GM12864 (cell line): ENCODE data around the gene FXN.

Source experiments
- DNase-seq: peaks from one replicate; pipeline ENCODE4 v3.0.0-alpha.2; 2011; ENCODE audit warnings: low read depth
- H3K4me3 ChIP-seq: 2 replicates; pipeline ENCODE4 v1.5.1; 2011; ENCODE audit warnings: mild to moderate bottlenecking, low read depth, low read length, control low read depth
- TF ChIP-seq, protein P1 (sequence below): IDR thresholded peaks from 2 replicates; pipeline ENCODE4 v1.5.1; 2011; ENCODE audit warnings: low read depth, mild to moderate bottlenecking, moderate library complexity, low read length, control low read depth, inconsistent platforms; ENCODE audit errors: missing control alignments

The FXN gene

DNA sequence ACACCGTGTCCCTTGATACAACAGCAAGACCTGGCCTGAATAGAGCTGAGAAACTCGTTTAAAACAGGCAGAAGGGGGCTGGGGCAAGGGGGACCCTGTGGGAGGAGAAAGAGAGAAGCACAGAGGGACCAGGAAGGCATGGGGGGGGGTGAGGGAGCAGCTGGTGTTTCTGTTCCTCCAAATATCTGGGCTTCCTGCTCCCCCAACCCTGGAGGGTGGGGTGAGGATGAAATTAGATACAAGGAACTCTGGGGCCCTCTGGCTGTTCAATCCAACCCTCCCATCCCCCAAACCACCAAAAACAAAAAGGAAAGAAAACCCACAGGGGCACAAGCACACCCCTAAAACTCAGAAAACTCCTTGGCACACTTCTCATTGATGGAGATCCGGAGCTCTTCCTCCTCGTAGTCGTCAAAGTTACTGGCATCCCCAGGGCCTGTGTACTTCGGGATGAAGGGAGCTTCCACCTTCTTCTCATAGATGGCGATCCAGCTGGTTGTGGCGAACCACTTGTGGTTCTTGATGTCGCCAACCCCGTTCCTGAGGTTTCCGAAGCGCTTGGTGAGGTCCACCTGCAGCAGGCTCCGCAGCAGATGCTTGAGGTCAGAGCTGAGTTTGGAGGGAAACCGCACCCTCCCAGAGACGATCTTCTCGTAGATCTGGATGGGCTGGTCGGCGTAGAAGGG lies 22.7 kb upstream of the FXN start:
- H3K4me3 ChIP-seq, result no peak overlapping the region
- no peak for DNase-seq
- TF ChIP-seq, protein P1, sequence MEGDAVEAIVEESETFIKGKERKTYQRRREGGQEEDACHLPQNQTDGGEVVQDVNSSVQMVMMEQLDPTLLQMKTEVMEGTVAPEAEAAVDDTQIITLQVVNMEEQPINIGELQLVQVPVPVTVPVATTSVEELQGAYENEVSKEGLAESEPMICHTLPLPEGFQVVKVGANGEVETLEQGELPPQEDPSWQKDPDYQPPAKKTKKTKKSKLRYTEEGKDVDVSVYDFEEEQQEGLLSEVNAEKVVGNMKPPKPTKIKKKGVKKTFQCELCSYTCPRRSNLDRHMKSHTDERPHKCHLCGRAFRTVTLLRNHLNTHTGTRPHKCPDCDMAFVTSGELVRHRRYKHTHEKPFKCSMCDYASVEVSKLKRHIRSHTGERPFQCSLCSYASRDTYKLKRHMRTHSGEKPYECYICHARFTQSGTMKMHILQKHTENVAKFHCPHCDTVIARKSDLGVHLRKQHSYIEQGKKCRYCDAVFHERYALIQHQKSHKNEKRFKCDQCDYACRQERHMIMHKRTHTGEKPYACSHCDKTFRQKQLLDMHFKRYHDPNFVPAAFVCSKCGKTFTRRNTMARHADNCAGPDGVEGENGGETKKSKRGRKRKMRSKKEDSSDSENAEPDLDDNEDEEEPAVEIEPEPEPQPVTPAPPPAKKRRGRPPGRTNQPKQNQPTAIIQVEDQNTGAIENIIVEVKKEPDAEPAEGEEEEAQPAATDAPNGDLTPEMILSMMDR, result no peak

DNA sequence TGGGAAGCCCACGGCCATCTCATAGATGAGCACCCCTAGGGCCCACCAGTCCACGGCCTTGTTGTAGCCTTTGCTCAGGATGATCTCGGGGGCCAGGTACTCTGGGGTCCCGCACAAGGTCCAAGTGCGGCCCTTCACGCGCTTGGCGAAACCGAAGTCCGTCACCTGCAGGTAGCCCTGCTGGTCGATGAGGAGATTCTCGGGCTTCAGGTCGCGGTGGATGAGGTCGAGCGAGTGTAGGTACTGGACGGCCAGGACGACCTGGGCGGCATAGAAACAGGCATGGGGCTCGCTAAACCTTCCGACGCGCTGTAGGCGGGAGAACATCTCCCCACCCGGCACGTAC lies 22.2 kb upstream of the FXN start:
- no peak for DNase-seq
- TF ChIP-seq, protein P1, result no peak
- no peak overlapping the region for H3K4me3 ChIP-seq

DNA sequence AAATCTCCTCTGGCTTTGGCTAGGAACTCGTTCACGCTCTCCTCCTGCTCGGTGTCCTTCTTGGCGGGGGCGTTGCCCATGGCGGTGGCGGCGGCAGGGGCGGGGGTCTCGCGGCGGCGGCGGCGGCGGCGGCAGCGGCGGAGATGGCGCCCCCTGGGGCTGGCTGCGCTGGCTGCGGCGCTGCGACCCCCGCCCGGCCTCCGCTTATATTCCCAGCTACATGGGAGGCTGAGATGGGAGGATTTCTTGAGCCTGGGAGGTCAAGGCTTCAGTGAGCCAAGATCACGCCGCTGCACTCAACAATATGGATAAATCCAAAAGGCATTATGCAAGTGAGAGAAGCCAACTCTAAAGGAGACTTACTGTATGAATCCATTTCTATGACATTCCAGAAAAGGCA lies 21.5 kb upstream of the FXN start, which contains the start of gene PRKACG:
TSS of gene PRKACG (minus strand) at position 101 of the 400 bp plus-strand sequence. CDS start at position 80, 21 bp downstream.
- no peak for DNase-seq
- H3K4me3 ChIP-seq, result no peak within 1 kb of the TSS
- TF ChIP-seq, protein P1, result no peak

DNA sequence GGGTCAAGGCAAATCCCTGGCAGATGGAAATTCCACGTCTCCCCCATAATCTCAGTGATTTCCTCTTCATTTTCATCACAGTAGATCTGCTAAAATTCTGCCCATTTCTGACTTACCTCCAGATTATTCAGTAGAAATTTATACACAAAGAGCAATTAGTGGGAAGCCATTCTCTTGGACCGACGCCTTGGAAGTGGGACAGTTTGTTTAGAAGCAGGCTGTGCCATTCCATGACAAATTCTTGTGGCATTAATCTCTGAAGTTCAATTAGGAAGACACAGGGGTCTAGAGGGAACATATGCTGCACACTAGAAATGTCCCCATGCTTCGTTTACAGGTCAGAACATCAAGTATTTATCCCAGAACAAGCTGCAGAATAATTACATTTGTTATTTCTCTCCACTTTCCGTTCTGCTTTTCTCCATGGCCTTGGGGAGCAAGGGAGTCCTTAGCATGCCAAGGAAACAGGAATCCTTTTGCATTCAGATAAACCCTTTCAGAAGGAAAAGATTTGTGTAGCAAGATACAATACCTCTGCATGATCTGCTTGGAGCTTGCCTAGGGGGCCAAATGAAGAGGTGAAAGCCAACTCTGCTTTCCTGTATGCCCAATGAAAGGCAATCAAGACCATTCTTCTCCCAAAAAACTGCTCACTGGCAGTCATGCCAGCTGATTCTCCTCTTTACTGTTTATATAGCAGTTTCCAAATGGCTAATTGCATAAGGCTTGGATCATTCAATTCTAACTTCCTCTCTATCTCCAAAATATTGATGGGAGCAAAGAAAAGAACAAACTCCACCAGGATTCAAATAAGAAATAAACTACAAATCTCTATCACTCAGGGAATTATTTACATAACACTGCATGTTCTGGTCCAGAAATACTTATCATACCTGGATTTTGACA lies 19.1 kb upstream of the FXN start:
- no peak overlapping the region for H3K4me3 ChIP-seq
- TF ChIP-seq, protein P1, result no peak
- DNase-seq, result no peak

DNA sequence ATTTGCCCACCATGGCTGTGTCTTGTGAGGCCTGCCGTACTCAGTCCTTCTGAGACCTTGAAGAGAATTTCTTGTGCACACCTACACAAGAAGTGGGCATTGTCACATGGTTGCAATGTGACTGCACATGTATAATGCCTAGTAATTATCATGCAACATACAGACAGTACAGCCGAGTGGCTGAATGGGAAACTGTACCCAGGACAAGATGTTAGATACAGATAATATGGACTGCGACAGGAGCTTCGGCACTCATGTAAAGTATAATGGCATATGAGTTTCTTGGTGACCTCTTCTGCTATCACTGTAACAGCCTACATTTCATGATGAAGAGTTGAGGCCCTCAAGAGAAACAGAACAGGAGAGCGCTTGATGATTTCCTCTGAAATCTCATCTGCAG lies 16.8 kb upstream of the FXN start:
- DNase-seq, result no peak
- TF ChIP-seq, protein P1, result no peak
- H3K4me3 ChIP-seq, result no peak overlapping the region

DNA sequence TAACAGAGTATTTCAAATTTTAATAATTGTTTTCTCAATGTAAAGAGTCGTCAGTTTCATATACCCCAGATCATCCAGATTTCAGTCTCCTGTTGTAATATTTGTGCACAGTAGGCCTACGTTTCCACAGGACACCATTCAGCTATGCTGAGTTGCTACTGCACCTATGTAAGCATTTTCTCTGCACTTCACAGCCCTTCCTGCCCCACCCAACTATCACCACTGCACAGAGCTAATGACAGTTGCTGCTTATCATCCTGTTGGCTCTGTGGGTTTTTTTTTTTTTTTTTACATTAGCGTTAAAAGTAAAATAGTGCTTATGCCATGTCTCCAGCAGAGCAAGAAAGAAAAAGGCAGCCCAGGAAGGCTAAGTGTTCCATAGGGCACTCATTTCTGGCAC lies 15.7 kb upstream of the FXN start:
- no peak overlapping the region for H3K4me3 ChIP-seq
- TF ChIP-seq, protein P1, result no peak
- no peak for DNase-seq
